Common myeloid progenitor, CD34-positive (primary cell): Measurements from ENCODE around the gene MAP3K12.

Experiments
- CTCF ChIA-PET: fragments of 350-600 bp; sonication (Branson Sonifier 250); formaldehyde crosslinking; loops from one replicate; lab custom pipeline; 2021; ENCODE audit warnings: antibody characterized with exemption; lab: Charles Lee
- POLR2A ChIA-PET: fragments of 350-600 bp; sonication (Branson Sonifier 250); formaldehyde crosslinking; loops from one replicate; lab custom pipeline; 2021; ENCODE audit warnings: antibody characterized with exemption; lab: Charles Lee
- DNase-seq, 3 donors: peaks; one replicate each; pipeline versions ENCODE4 v3.0.0 to v3.0.0-alpha.2; 2013
- H3K27ac ChIP-seq, 2 experiments: 1 replicate in 1 of 2; 2 replicates in 1 of 2; pipeline ENCODE4 v1.7.0; 2013; ENCODE audit warnings: inconsistent platforms in 2 of 2, low read length in 2 of 2, mild to moderate bottlenecking in 2 of 2, low read depth in 1 of 2, moderate library complexity in 1 of 2; ENCODE audit not compliant: severe bottlenecking in 2 of 2, insufficient read depth in 1 of 2, poor library complexity in 1 of 2
- H3K27me3 ChIP-seq, 5 experiments: replicated peaks in 2 of 5; 1 replicate in 3 of 5; 2 replicates in 2 of 5; pipeline versions ENCODE4 v1.6.1 to v1.7.0; 2013; ENCODE audit warnings: low read length in 4 of 5, mild to moderate bottlenecking in 2 of 5, moderate library complexity in 2 of 5, inconsistent platforms in 1 of 5; ENCODE audit not compliant: insufficient read depth in 5 of 5, control insufficient read depth in 4 of 5
- H3K36me3 ChIP-seq, 4 experiments: 1 replicate in 2 of 4; 2 replicates in 2 of 4; pipeline versions ENCODE4 v1.6.1 to v1.7.0; 2013; ENCODE audit warnings: low read length in 3 of 4, control low read depth in 1 of 4, mild to moderate bottlenecking in 1 of 4; ENCODE audit not compliant: control insufficient read depth in 4 of 4, insufficient read depth in 4 of 4
- H3K4me1 ChIP-seq, 4 experiments: 1 replicate in 3 of 4; 2 replicates in 1 of 4; pipeline versions ENCODE4 v1.6.1 to v1.7.1; 2013; ENCODE audit warnings: low read length in 3 of 4, mild to moderate bottlenecking in 3 of 4, control low read depth in 1 of 4, inconsistent platforms in 1 of 4, moderate library complexity in 1 of 4; ENCODE audit not compliant: control insufficient read depth in 4 of 4, insufficient read depth in 4 of 4; ENCODE audit errors: control extremely low read depth in 1 of 4
- H3K4me3 ChIP-seq, 7 experiments: 1 replicate in 4 of 7; 2 replicates in 3 of 7; pipeline versions ENCODE4 v1.5.1 to v1.7.0; 2013; ENCODE audit warnings: mild to moderate bottlenecking in 7 of 7, low read length in 6 of 7, moderate library complexity in 6 of 7, inconsistent platforms in 2 of 7, low read depth in 2 of 7, control low read depth in 1 of 7; ENCODE audit not compliant: insufficient read depth in 4 of 7, control insufficient read depth in 1 of 7; ENCODE audit errors: extremely low read depth in 1 of 7
- H3K9me3 ChIP-seq, 5 experiments: 1 replicate in 4 of 5; 2 replicates in 1 of 5; pipeline versions ENCODE4 v1.6.1 to v1.7.1; 2013; ENCODE audit warnings: low read length in 4 of 5, mild to moderate bottlenecking in 2 of 5, inconsistent platforms in 1 of 5, low read depth in 1 of 5, moderate library complexity in 1 of 5; ENCODE audit not compliant: control insufficient read depth in 4 of 5, insufficient read depth in 2 of 5; ENCODE audit errors: control extremely low read depth in 1 of 5
- WGBS: methylation state at CpG from one replicate; pipeline ENCODE4 v1.1.5; 2013; ENCODE audit not compliant: insufficient coverage; 5-methylcytosine and 5-hydroxymethylcytosine counted together

Gene MAP3K12

GRCh38 chr12:53465679-53466078 is 33.6 kb downstream of the MAP3K12 start:
- Histone ChIP-seq H3K27me3 (no peaks in the 10 kb centered on the region), H3K27ac (no peak overlapping the region), H3K4me1 (no peaks in the 10 kb centered on the region), H3K9me3 (no peaks in the 10 kb centered on the region), H3K36me3 (peaks cover 56 to 99% (median 86%) of the 10 kb centered on the region in 4 experiments), H3K4me3 (no peak overlapping the region)
- ChIA-PET POLR2A (interaction anchor here (1.1 kb wide), 1 partner anchor 8 kb away, joined by 5 read pairs; no protein-coding TSS in a partner anchor), CTCF (interaction anchor here (1.1 to 4.1 kb wide), 3 partner anchors 10 to 13 kb away, joined by 4 to 24 read pairs (median 14); no protein-coding TSS in a partner anchor)
- WGBS: 100% methylated on average over 1 of the region's 2 CpGs
- DNase-seq: no peak

GRCh38 chr12:53464685-53465418 is 34.4 kb downstream of the MAP3K12 start:
- Histone ChIP-seq H3K27me3 (no peaks in the 10 kb centered on the region), H3K36me3 (peaks cover 51 to 99% (median 89%) of the 10 kb centered on the region in 4 experiments), H3K27ac (no peak overlapping the region), H3K9me3 (no peaks in the 10 kb centered on the region), H3K4me1 (no peaks in the 10 kb centered on the region), H3K4me3 (no peak overlapping the region)
- DNase-seq: no peak
- WGBS: 94% methylated on average over 6 of the region's 11 CpGs
- CTCF ChIA-PET: interaction anchor here (1.2 to 3.8 kb wide), 3 partner anchors 9 to 25 kb away, joined by 4 to 24 read pairs (median 6); no protein-coding TSS in a partner anchor
- POLR2A ChIA-PET: interaction anchor here (0.5 kb wide), 1 partner anchor 12 kb away, joined by 3 read pairs; no protein-coding TSS in a partner anchor

GRCh38 chr12:53463802-53464560 is 35.3 kb downstream of the MAP3K12 start:
- H3K9me3 ChIP-seq: no peaks in the 10 kb centered on the region
- H3K36me3 ChIP-seq: peaks cover 48 to 100% (median 89%) of the 10 kb centered on the region in 4 experiments
- H3K4me1 ChIP-seq: no peaks in the 10 kb centered on the region
- ChIA-PET POLR2A (no interaction called here), CTCF (interaction anchor here (1.2 to 3.8 kb wide), 3 partner anchors 8 to 26 kb away, joined by 4 to 24 read pairs (median 6); no protein-coding TSS in a partner anchor)
- no peaks in the 10 kb centered on the region for H3K27me3 ChIP-seq
- DNase-seq: no peak
- no peak overlapping the region for H3K4me3 ChIP-seq
- H3K27ac ChIP-seq: no peak overlapping the region
- 83% methylated on average over 3 of the region's 5 CpGs for WGBS

- POLR2A ChIA-PET: interaction anchor here (2.6 kb wide), 1 partner anchor 20 kb away, joined by 5 read pairs; no protein-coding TSS in a partner anchor
- no peak for DNase-seq
- peaks cover 42 to 100% (median 87%) of the 10 kb centered on the region in 4 experiments for H3K36me3 ChIP-seq
- H3K27ac ChIP-seq: no peak overlapping the region
- no peaks in the 10 kb centered on the region for H3K9me3 ChIP-seq
- CTCF ChIA-PET: interaction anchor here (3.8 kb wide), 1 partner anchor 12 kb away, joined by 24 read pairs; no protein-coding TSS in a partner anchor
- H3K27me3 ChIP-seq: no peaks in the 10 kb centered on the region
- no peaks in the 10 kb centered on the region for H3K4me1 ChIP-seq
- whole genome bisulfite sequencing: 100% methylated on average over 1 of the region's 3 CpGs
- H3K4me3 ChIP-seq: no peak overlapping the region
These were observed 36.3 kb downstream of the MAP3K12 start for GRCh38 chr12:53462935-53463334.

GRCh38 chr12:53461591-53461990 is 37.7 kb downstream of the MAP3K12 start:
- H3K4me3 ChIP-seq: no peak overlapping the region
- no peaks in the 10 kb centered on the region for H3K4me1 ChIP-seq
- CTCF ChIA-PET: interaction anchor here (1.0 to 2.0 kb wide), 3 partner anchors 9 to 14 kb away, joined by 3 to 9 read pairs (median 4); no protein-coding TSS in a partner anchor
- H3K9me3 ChIP-seq: no peaks in the 10 kb centered on the region
- POLR2A ChIA-PET: interaction anchor here (2.6 kb wide), 1 partner anchor 21 kb away, joined by 5 read pairs; no protein-coding TSS in a partner anchor
- H3K27me3 ChIP-seq: no peaks in the 10 kb centered on the region
- 80% methylated on average over 1 of the region's 8 CpGs for WGBS
- DNase-seq: no peak
- no peak overlapping the region for H3K27ac ChIP-seq
- H3K36me3 ChIP-seq: peaks cover 35 to 100% (median 84%) of the 10 kb centered on the region in 4 experiments

- H3K4me1 ChIP-seq: no peaks in the 10 kb centered on the region
- peaks cover 33 to 100% (median 82%) of the 10 kb centered on the region in 4 experiments for H3K36me3 ChIP-seq
- no peaks in the 10 kb centered on the region for H3K27me3 ChIP-seq
- ChIA-PET POLR2A (interaction anchor here (2.6 kb wide), 1 partner anchor 21 kb away, joined by 5 read pairs; no protein-coding TSS in a partner anchor), CTCF (interaction anchor here (2.0 kb wide), 1 partner anchor 15 kb away, joined by 9 read pairs; no protein-coding TSS in a partner anchor)
- no peaks in the 10 kb centered on the region for H3K9me3 ChIP-seq
- WGBS: 100% methylated on average over 3 of the region's 3 CpGs
- H3K27ac ChIP-seq: no peak overlapping the region
- no peak overlapping the region for H3K4me3 ChIP-seq
- DNase-seq: no peak
These were observed 38.2 kb downstream of the MAP3K12 start for GRCh38 chr12:53461059-53461458.
